ENCODE data around the gene CHID1. TPM values are rescaled to one million over a fixed set of nuclear protein-coding genes. Genes with fewer than 3 reads are reported as not detected.
A peak's percentile ranks its signal among the peaks of the same experiment; 100 is the strongest.

Gene CHID1
- total RNA-seq, 4 donors from 2014 or later = 37.4 to 55.4 (median 47.2) TPM

- no peak for TF ChIP-seq POLR2AphosphoS5 (IDR thresholded peaks at IDR 0.05)
- no peak for TF ChIP-seq POLR2A (IDR thresholded peaks at IDR 0.05; ENCODE audit: low read depth)
- no peak for TF ChIP-seq CTCF (IDR thresholded peaks at IDR 0.05)
- no peaks in the 10 kb centered on the region for H3K9me3 ChIP-seq
- peaks cover 0 to 41% (median 13%) of the 10 kb centered on the region in 4 donors for H3K36me3 ChIP-seq
- no peak overlapping the region for H3K27ac ChIP-seq (replicated peaks in 1 of 4)
- 57% methylated on average over 4 of the region's 8 CpGs for WGBS
- H3K4me1 ChIP-seq = peaks cover 26 to 87% (median 61%) of the 10 kb centered on the region in 4 donors
- H3K4me3 ChIP-seq = no peak overlapping the region
- intact Hi-C loops (cut with DNase I) = no loop called here
- H3K27me3 ChIP-seq = no peaks in the 10 kb centered on the region
- no peak for DNase-seq (ENCODE audit: extremely low spot score)
Measured at GRCh38 chr11:856397-856796, 54.2 kb downstream of the CHID1 start.

GRCh38 chr11:855796-856195 is 54.8 kb downstream of the CHID1 start:
- Histone ChIP-seq H3K27me3 (no peaks in the 10 kb centered on the region), H3K4me1 (peaks cover 29 to 92% (median 66%) of the 10 kb centered on the region in 4 donors), H3K4me3 (no peak overlapping the region), H3K9me3 (no peaks in the 10 kb centered on the region), H3K27ac (replicated peaks in 1 of 4) (no peak overlapping the region), H3K36me3 (peaks cover 0 to 43% (median 13%) of the 10 kb centered on the region in 4 donors)
- WGBS = no CpG with 5 or more reads among the region's 12 CpGs
- TF ChIP-seq EP300 (IDR thresholded peaks at IDR 0.05) = no peak
- intact Hi-C loops (cut with DNase I) = no loop called here
- no peak for DNase-seq (ENCODE audit: extremely low spot score)

- 91% methylated on average over 7 of the region's 7 CpGs for WGBS
- DNase-seq (ENCODE audit: extremely low spot score) = no peak
- Histone ChIP-seq H3K27me3 (no peaks in the 10 kb centered on the region), H3K9me3 (no peaks in the 10 kb centered on the region), H3K36me3 (peaks cover 0 to 48% (median 14%) of the 10 kb centered on the region in 4 donors), H3K4me3 (no peak overlapping the region), H3K27ac (replicated peaks in 1 of 4) (no peak overlapping the region), H3K4me1 (peaks cover 31 to 92% (median 68%) of the 10 kb centered on the region in 4 donors)
- intact Hi-C loops (cut with DNase I) = no loop called here
- TF ChIP-seq POLR2AphosphoS5 (IDR thresholded peaks at IDR 0.05) = no peak
Measured at GRCh38 chr11:855330-855674, 55.3 kb downstream of the CHID1 start.

GRCh38 chr11:854601-855329 is 55.8 kb downstream of the CHID1 start:
- Histone ChIP-seq H3K9me3 (no peaks in the 10 kb centered on the region), H3K4me1 (peaks cover 30 to 91% (median 68%) of the 10 kb centered on the region in 4 donors), H3K4me3 (no peak overlapping the region), H3K27me3 (no peaks in the 10 kb centered on the region), H3K36me3 (peaks cover 0 to 51% (median 13%) of the 10 kb centered on the region in 4 donors), H3K27ac (replicated peaks in 1 of 4) (no peak overlapping the region)
- DNase-seq (ENCODE audit: extremely low spot score) = no peak
- WGBS = 88% methylated on average over 18 of the region's 20 CpGs
- no peak for TF ChIP-seq CTCF (IDR thresholded peaks at IDR 0.05)
- no peak for TF ChIP-seq POLR2AphosphoS5 (IDR thresholded peaks at IDR 0.05)
- TF ChIP-seq EP300 (IDR thresholded peaks at IDR 0.05) = no peak
- no peak for TF ChIP-seq POLR2A (IDR thresholded peaks at IDR 0.05; ENCODE audit: low read depth)
- intact Hi-C loops (cut with DNase I) = no loop called here

- TF ChIP-seq POLR2A (IDR thresholded peaks at IDR 0.05; ENCODE audit: low read depth) (no peak), CTCF (IDR thresholded peaks at IDR 0.05) (no peak), EP300 (IDR thresholded peaks at IDR 0.05) (no peak), POLR2AphosphoS5 (IDR thresholded peaks at IDR 0.05) (no peak)
- Histone ChIP-seq H3K4me1 (peaks cover 31 to 89% (median 66%) of the 10 kb centered on the region in 4 donors), H3K9me3 (no peaks in the 10 kb centered on the region), H3K27ac (replicated peaks in 1 of 4) (peak overlapping the region in 1 of 4 donors; percentile 11), H3K27me3 (peaks cover 0 to 6% (median 3%) of the 10 kb centered on the region in 4 donors), H3K36me3 (peaks cover 0 to 51% (median 13%) of the 10 kb centered on the region in 4 donors), H3K4me3 (no peak overlapping the region)
- WGBS = 91% methylated on average over 14 of the region's 27 CpGs
- DNase-seq (ENCODE audit: extremely low spot score) = no peak
- intact Hi-C loops (cut with DNase I) = no loop called here
Measured at GRCh38 chr11:853682-854448, 56.7 kb downstream of the CHID1 start.

All from esophagus muscularis mucosa (tissue), 4 donors.